NCI-H1048 (cell line): ENCODE measurements around the gene SPINK4.

Experiments used
- DNase-seq: peaks from one replicate; lab custom pipeline; 2025; lab: John Stamatoyannopoulos, UW

Gene SPINK4, protein sequence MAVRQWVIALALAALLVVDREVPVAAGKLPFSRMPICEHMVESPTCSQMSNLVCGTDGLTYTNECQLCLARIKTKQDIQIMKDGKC

DNA sequence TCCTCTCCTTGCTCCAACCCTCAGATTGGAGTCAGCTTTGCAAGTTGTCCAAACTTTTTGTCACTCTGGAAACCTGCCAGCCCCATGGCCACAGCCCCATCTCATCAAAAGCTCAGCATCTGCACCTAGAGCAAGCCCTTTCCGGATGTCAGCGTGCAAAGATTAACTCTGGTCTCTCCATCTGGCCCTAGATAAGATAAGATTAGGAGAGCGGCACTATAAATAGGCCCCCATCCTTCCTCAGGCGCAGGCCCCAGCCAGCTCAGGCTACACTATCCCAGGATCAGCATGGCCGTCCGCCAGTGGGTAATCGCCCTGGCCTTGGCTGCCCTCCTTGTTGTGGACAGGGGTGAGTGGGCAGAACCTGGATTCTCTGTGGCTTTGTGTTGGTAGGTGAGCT lies at the start of gene SPINK4:
Gene SPINK4, plus strand, starts transcription at position 247 of the 400 bp plus-strand sequence. Its CDS starts 42 bp downstream, at position 289.
- no peak for DNase-seq

DNA sequence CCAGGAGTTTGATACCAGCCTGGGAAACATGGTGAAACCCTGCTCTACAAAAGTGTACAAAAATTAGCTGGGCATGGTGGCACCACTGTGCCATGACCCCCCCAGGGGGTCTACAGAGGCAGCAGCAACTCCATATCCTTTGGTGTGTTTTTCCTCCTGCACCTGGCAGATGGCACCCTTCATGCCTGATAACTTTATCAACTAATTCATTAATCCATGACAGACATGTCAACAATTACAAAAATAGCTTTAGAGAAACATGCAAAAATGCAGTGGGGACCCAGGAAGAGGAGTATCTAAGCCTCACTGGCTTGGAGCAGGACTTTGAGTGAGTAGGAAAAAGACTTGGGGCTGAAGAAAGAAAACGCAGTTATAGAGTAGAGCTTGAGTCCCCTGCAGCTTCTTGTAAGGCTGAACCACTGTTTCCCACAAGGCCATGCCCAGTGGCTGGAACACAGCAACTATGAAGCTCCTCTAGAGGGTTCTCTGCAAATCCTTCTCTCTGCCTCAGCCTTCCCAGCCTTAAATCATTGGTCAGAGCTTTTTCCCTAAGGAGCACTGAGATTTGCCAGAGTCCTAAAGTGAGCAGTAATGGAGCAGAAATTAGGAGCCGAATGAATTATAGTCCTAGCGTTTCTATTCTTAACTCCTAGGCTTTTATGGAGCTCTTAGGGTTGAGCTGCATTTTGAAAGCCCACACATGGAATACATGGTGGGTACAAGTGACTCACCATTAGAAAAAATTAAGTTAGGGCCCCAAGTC lies 47.3 kb upstream of the SPINK4 start:
- no peak for DNase-seq

DNA sequence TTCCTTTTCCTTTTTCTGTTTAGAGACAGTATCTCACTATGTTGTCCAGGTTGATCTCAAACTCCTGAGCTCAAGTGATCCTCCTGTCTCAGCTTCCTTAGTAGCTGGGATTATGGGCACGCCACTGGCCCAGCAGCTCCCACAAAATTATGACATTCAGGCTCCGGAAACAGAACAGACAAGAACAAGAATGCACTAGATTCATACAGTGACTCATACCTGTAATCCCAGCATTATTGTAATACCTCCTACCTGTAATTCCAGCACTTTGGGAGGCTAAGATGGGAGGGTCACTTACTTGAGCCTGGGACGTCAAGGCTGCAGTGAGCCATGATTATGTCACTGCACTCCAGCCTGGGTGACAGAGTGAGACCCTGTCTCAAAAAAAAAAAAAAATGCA lies 46.1 kb upstream of the SPINK4 start:
- DNase-seq: no peak

DNA sequence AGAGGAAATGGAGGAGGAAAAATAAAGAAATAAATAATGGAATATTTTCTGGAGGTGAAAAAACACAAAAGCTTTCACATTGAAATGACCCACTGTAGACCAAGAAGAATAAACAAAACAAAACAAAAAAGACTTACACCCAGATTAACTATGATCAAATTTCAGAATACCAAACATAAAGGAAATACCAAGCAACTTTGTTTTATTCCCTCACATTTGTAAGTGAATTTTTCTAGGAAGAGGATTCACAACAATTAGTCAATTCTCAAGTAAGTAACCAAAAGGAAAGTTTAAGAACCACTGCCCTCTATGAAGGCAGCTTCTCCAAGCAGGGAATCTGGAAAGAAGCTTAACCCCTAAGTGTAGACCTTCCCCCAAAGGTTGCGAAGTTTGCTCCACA lies 43.2 kb upstream of the SPINK4 start:
- DNase-seq: no peak

DNA sequence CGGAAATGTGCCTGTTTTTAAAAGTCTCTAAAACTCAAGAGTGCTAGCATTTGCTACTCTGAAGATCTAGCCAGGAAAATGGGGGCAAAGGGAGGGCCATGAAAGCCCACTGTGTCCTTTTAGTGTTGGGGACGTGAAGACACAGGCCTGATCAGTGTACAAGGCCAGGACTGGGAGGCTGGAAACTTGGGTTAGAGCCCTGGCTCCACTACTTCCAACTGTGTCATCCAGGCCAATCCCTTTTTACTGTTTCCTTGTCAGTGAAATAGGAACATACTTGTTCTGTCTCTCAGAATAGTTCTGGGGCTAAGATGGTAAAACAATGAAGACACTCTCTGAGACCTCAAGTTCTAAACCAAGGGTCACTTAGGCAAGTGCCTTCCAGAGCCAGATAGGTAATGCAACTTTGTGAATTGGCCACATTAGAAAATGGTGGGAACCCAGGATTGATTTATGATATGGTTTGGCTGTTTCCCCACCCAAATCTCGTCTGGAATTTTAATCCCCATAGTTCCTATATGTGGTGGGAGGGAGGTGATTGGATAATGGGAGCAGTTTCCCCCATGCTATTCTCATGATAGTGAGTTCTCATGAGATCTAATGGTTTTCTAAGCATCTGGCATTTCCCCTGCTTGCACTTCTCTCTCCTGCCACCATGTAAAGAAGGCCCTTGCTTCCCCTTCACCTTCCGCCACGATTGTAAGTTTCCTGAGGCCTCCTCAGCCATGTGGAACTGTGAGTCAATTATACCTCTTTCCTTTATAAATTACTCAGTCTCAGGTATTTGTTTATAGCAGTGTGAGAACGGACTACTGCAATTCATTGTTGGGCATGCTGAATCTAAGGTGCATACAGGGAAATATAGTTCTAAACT lies 42.5 kb upstream of the SPINK4 start:
- no peak for DNase-seq

DNA sequence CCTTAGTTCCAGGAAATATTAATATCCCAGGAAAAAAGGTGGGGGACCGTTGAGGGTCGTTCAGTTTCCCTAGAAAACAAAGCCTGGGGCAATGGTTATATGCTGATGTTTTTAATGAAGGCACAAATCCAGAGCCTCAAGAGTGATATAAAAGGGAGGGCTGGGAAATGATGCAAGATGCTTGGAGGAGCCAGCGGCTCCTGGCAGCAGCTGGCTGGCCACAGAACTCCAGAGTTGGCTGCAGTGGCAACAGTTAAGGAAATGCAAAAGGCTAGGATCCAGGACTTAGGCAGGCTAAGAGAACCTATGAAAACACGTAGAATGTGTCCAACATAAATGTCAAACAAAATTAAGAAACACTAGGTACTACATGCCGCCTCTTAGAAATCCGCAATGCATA lies 41.8 kb upstream of the SPINK4 start:
- no peak for DNase-seq

DNA sequence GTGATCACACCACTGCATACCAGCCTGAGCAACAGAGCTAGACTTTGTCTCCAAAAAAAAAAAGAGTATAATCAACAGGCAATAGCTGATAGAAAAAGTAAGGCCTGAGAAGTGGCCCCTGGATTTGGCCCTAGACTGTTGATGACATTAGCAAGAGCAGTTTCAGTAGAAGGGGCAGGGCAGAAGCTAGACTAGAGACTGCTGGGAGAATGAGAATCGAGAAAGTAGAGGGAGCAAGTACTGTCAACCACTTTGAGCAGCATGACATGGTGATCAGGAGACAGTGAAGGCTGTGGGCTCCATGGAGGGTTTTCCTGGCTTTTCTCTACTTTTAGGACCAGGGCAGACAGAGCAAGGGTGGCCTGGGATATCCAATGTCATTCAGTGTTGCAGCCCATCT lies 37.9 kb upstream of the SPINK4 start:
- DNase-seq: no peak

DNA sequence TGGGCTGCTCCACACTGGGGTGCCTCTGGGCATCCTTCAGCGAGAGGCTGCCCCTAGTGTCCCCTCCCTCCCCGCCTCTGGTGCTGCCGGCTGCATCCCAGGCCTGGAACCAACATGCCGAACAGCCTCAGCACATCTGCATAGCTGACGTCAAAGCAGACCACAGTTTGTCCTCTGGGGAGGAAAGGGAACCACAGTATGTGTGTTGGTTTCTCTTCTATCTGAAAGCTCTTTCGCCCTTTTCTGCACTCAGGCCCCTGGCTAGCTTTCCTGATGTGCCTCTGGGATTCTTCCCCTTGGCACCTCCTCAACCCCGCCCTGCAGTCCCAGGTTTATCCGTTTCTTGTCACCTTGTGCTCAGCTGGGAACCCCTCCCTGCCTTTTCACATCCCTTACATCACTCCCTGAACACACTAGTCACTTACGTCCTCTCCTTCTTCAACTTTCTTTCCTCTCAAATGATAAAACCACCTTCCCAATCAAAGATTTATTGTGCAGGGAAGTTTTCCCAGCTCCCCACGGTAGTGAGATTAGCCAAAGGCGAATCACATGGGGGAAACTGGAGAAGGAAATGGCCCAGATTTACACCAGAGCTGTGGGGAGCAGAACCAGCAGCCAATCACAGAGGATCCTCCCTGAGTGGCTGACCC lies 37.3 kb upstream of the SPINK4 start:
- DNase-seq: no peak

DNA sequence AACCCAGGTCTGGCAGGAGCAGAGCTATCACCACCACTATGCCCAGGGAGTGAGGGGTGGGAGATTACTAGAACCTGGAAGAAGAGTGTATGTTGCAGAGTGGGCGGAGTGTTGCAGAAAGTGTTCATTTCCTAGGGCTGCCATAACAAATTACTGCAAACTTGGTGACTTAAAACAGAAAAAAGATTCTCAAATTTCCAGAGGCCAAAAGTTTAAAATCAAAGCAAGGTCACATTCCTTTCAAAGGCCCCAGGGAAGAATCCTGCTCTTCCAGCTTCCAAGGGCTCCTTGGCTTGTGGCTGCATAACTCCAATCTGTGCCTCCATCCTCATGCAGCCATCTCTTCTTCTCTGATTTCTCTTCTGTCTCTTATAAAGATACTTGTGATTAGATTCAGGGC lies 30.6 kb upstream of the SPINK4 start:
- DNase-seq: no peak

DNA sequence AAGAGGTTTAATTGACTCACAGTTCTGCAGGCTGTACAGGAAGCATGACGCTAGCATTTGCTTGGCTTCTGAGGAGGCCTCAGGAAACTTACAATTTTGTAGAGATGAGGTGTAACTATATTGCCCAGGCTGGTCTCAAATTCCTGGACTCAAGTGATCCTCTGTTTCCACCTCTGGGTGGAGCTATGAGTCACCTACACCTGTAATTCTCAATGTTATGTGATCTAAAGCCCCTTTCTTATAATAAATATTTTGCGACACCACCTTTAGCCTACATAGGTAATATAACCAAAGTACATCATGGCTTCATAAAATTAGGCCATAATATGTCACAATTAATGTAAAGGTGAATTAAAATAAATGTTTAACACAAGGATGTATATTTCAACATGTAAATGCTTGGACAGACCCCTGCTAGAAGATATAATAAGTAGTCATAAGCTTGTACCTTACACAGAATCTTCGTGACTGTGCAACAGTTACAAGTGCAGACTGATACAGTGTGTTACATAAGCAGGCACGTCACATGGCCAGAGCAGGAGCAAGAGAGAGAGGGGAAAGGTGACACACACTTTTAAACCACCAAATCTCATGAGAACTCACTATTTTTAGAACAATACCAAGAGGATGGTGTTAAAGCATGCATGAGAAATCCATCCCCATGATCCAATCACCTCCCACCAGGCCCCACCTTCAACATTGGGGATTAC lies 29.8 kb upstream of the SPINK4 start:
- DNase-seq: no peak

DNA sequence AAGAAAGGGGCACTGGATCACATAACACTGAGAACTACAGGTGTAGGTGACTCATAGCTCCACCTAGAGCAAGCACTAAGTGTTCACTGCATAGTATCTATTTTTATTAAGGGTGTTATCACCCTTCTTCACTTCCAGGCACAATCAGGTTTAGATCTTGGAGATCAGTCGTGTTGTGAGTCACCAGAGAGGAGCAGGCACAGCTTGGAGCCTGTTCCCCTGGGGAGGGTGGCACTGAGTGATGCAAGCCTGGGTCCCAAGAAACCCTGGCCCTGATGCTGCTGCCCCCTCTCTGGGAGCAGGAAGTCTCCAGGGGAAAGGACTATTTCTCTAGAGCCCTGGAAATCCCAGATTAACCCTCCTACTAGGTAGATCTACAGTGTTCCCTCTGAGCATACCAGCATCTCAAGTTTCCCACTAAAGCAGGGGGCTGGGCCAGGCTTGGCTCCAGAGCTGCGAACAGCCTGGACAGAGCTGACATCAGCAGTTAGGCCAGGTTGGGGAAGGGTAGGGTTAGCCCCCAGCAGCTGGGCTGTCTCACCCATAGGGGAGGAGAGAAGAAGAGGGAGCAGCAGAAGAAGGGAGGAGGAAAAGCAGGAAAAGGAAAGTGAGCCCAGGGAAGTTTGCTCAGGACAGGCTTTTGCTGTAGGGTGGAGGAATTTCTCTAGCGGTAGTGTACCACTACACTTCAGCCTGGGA lies 28.1 kb upstream of the SPINK4 start:
- no peak for DNase-seq

DNA sequence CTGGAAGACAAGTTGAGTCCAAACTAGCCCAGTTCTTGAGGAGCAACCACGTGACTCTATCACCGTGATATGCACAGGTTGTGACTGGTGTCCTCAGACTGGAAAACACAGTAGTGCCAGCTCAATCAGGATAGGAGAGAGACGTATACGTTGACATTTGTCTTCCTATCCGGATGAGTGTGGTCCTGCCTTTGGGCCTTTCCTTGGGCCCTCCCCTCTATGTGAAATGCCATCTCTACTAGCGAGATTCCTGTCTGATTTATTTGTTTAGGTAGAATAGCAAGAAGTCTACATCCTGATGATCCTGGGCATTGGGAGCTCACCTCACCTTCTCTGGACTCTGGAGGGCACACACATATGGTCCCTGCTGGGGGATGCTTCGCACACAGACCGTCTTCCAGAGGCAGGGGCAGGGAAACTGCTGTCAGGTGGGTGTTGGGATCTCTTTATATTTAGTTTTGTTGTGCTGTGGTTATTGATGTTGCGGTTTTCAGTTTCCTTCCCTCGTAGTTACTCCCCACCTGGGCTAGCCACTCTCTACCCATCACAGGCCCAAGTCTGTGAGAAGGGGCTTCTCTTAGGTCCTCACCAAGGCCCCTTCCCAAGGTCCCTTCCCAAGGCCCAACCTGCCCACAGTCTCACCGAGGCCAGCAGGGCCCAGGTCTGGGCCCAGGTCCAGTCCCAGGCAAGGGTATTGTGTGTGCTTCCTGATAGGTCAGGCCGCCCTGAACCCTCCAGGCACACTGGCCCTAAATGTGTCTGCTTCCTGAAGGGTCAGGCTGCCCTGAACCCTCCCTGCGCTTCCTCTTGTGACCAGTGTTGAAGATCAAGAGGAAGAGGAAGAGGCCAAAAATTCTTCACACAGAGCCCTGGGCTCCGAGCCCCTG lies 19.0 kb upstream of the SPINK4 start:
- DNase-seq: no peak

DNA sequence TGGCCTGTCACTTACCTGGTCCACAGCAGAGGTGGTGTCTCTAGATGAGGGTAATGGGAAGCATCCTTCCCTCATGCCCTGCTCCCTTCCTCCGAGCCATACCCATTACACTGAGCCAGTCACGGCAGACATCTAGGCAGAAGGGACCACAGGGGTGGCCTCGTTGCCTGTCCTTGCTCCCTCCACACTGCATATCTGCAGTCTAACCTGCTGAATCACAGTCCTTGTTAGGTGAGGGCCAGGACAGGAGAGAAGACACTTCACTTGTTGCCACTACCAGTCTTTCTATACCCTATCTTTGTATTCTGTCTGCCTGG lies 18.4 kb upstream of the SPINK4 start:
- DNase-seq: no peak

DNA sequence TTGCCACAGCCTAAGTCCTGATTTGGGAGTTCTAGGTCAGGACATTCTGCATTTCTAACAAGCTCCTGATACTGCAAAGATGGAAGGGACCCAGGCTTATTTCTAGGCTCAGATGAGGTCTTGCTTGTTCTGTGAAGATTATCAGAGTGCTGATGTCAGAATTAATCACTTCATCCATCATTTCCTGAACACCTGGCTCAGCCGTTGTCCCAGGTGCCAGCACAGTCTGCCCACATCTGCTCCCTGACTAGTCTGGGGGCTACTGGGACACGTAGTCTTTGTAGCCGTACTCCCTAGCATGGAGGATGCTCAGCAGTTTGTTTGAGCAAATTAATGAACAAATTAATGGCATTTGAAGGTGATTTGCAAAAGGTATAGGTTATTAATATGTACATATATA lies 17.9 kb upstream of the SPINK4 start:
- no peak for DNase-seq

DNA sequence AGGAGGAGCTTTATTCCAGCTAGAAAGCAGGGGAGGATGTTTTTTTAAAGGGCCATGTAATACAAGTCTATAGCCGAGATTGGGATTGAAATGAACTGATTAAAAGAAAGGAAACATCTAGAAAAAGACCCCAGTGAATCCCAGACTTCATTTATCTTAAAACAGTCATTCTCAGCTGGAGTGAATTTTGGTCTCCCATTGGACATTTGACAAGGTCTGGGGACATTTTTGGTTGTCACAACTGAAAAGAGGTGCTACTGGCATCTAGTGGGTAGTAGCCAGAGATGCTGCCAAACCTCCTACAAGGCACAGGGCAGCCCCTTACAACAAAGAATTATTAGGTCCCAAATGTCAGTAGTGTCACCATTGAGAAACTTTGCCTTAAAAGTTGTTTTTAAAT lies 16.3 kb upstream of the SPINK4 start:
- no peak for DNase-seq

DNA sequence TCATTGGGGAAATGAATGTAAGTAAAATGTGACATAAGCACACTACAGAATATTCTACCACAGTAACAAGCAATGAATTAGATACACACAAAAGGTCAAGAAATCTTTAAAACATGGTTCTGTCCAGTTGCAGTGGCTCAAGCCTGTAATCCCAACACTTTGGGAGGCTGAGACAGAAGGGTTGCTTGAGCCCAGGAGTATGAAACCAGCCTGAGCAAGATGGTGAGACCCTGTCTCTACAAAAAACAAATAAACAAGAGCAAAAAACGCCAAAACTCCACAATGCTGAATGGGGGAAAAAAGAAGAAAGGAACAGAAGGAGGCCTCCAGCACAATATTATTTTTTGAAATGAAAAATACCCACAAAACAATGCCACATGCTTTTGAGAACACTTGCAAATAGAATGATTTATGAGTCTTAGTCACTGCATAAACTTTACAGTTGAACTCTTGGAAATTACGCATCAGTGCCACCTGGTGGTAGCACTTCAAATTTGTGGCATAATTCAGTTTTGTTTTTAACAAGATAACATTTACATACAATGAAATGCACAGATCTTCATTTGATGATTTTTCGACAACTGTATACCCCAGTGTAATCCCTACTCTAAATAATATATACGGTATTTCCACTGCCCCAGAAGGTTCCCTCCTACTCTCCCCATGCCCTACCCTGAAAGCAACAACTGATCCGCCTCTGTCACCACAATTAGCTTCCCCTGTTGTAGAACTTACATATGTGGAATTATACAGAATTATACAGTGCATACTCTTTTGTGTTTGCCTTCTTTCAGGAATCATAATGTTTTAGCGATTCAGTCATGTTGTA lies 14.4 kb upstream of the SPINK4 start:
- peak; percentile 64 for DNase-seq

DNA sequence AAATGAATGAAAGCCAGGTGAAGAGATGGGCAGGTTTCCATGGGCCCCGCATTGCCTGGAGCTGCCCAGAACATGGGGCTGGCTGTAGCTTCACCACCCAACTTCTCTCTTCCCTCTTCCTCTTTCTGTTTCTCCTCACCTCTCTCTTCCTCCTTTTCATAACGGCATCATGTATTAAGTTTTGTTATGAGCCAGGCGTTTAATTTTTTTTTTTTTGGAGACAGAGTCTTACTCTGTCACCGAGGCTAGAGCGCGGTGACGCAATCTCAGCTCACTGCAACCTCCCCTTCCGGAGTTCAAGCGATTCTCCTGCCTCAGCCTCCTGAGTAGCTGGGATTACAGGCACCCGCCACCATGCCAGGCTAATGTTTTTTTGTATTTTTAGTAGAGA lies 13.0 kb upstream of the SPINK4 start:
- no peak for DNase-seq

DNA sequence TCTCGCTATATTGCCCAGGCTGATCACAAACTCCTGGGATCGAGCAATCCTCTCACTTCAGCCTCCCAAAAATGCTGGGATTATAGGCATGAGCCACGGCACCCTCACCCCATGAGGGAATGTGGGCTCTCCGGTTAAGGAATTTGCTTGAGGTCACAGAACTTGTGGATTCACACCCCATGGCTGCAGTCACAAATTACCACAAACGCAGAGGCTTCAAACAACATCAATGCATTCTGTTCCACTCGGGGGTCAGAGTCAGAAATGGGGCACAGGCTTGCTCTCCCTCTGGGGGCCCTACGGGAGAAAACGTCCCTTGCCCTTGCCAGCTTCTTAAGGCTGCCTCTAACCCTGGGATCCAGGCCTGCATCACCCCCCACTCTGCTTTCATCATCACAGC lies 12.2 kb upstream of the SPINK4 start:
- DNase-seq: no peak

DNA sequence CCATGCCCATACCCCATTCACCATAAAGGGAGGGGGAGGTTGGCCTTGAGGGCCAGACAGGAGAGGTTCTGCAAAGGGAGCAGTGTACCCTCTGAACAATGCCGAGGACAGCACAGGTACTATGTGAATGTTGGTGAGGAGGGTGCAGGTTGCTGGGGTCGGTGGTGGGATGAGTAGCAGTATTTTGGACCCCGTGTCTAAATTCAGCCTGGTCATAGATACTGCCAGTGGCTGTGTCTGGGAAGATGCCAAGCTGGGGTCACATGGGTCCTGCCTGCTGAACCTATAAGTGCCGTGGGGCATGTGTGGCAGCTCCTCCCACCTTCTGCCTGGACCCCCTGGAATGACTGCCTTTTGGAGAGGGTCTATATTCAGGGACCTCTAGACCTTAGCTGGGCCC lies 11.4 kb upstream of the SPINK4 start:
- DNase-seq: no peak
